BE2C (cell line): ENCODE data around the gene ADCY1.

ENCODE experiments used
- DNase-seq: peaks from one replicate; pipeline ENCODE4 v3.0.0-alpha.2; 2020
- H3K27me3 ChIP-seq: fragments of 250-450 bp; sonication (Bioruptor Pico); 2 replicates; pipeline ENCODE4 v1.5.1; 2020; ENCODE audit warnings: mild to moderate bottlenecking
- H3K36me3 ChIP-seq: fragments of 250-450 bp; sonication (Bioruptor Pico); 2 replicates; pipeline ENCODE4 v1.5.1; 2020; ENCODE audit warnings: mild to moderate bottlenecking
- H3K4me1 ChIP-seq: fragments of 250-450 bp; sonication (Bioruptor Pico); 2 replicates; pipeline ENCODE4 v1.5.1; 2020
- H3K4me3 ChIP-seq: 2 replicates; pipeline ENCODE4 v1.5.1; 2011; ENCODE audit warnings: low read depth, low read length
- H3K9me3 ChIP-seq: fragments of 250-450 bp; sonication (Bioruptor Pico); 2 replicates; pipeline ENCODE4 v1.5.1; 2020
- CTCF ChIP-seq: IDR thresholded peaks from 2 replicates; pipeline ENCODE4 v1.5.1; 2012; ENCODE audit warnings: mild to moderate bottlenecking, low read depth, low read length

The ADCY1 gene

DNA sequence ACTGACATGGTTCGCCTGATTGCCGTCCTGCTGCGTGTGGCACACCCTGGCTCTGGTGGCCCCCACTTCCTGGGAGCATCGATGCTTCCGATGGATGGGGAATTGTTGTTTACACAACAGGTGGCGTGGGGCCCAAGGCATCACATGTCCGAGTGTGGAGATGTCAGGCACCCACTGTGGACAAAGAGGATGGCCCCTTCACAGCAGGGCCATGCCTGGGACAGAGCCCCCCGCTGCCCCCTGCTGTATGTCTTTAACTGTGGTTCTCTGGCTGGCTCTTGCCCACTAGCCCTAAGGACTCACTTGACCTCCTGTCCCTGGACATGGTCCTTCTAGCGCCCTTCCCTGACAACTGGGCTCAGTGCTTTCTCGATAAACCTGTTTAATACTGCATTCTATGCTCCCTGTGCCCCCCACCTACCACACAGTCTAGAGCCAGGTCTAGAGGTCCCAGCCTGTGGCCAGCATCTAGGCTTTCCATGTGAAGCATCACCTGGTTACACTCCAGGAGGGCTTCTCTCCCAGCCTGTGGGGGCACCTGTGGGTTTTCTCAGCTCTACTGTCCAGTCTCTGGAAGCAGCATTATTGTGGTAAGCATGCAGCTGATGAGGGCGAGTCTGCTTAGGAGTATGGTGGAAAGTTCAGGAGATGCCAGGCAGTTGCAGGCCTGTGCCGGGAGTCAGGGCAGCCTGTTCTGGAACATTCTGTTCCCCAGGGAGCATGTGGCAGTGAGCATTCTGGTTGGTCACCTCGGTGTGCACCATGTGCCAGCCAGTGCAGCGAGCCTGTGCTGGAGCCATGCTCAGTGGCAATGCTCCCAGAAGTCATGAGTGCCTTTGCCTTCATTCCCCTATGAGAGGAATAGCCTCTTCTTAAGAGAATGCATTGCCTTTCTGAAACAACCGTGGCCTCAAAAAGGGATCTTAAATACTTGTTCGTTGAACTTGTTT lies 10.4 kb downstream of the ADCY1 start:
- Histone ChIP-seq H3K9me3 (no peaks in the 10 kb centered on the region), H3K4me1 (0 out of 2 replicates have a peak, but pooled peaks cover under 1% of the 10 kb centered on the region), H3K4me3 (no peak overlapping the region), H3K36me3 (no peaks in the 10 kb centered on the region), H3K27me3 (no peaks in the 10 kb centered on the region)
- DNase-seq: no peak
- TF ChIP-seq CTCF: peak; percentile 11; the same call in 1 of the 2 replicates

DNA sequence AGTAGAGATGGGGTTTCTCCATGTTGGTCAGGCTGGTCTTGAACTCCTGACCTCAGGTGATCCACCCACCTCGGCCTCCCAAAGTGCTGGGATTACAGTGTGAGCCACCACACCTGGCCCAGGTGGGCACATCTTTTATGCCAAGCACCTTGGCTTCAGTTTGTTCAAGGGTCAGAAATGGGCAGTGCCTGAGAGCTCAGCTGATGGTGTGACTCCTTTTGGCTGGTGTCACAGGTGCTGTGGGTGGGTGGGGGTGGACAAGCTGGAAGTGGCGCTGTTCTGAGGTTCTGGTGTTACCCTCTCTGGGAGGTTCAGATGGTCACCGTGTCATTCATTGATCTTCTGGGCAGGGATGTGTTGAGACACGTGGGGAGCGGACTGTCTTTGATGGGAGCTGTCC lies 11.5 kb downstream of the ADCY1 start:
- no peaks in the 10 kb centered on the region for H3K27me3 ChIP-seq
- no peak overlapping the region for H3K4me3 ChIP-seq
- DNase-seq: no peak
- no peaks in the 10 kb centered on the region for H3K9me3 ChIP-seq
- no peaks in the 10 kb centered on the region for H3K36me3 ChIP-seq
- no peak for TF ChIP-seq CTCF
- no peaks in the 10 kb centered on the region for H3K4me1 ChIP-seq

DNA sequence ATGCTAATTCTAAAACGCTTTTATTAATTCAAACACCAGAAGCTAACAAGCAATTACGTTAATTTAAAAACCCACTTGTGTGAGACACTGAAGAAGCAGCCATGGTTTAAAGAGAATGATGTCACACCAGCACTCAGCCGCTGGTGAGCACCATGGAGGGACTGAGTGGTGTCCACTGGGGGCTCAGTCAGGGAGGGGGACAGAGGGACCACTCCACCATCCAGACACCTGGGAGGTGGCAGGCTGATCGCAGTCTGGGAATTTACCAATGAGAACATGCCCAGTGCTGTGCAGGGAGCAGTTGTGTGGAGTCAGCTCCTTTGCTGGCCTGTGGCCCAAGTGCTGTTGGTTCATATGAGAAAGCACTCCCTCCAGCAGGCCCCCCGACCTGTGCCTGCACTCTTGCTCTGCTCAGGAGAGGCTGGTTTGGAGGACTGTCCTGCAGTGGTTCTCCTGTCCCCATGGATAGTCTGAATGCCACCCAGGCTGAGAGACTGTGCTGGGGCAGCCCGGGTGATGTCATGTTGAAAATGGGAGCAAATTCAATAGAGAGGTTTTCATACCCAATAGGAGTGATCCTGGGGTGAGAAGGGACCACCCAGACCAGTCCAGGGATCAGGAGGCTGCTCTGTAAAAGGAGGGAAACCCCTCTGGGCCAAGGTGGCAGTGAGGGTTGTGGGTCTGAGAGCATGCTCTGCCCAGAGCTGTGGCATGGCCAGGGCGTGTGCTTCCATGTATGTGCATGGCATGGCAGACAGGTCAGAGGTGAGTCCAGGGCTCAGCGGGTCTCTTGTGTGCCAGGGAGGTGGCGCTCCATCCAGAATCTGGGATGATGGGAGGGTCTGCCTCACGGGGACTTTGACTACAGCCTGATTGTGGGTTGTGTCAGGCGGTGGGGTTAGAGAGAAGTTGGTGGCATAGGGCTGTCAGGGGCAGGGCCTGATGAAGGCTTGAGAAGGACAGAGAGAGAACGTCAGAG lies 12.7 kb downstream of the ADCY1 start:
- no peak for DNase-seq
- H3K4me3 ChIP-seq: no peak overlapping the region
- no peaks in the 10 kb centered on the region for H3K27me3 ChIP-seq
- no peak for TF ChIP-seq CTCF
- no peaks in the 10 kb centered on the region for H3K36me3 ChIP-seq
- no peaks in the 10 kb centered on the region for H3K4me1 ChIP-seq
- no peaks in the 10 kb centered on the region for H3K9me3 ChIP-seq

DNA sequence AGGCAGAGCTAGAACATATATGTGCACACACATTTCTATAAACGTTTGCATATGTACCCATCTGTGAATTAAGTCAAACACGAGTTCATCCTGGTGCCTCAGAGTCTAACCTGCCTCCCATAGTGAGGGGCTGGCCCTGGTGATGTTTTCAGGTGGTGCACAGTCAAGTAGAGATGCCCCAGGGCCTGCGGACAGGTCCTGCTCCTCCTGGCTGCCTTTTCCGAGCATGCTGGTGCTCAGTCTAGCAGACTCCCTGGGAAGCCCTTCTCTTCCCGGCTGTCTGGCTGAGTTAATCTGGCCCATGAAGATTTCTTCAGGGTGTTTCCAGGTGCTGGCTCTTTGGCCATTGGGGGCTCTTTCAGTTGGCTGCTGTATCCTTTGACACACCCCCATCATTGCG lies 14.3 kb downstream of the ADCY1 start:
- Histone ChIP-seq H3K4me3 (no peak overlapping the region), H3K27me3 (no peaks in the 10 kb centered on the region)
- TF ChIP-seq CTCF: no peak

DNA sequence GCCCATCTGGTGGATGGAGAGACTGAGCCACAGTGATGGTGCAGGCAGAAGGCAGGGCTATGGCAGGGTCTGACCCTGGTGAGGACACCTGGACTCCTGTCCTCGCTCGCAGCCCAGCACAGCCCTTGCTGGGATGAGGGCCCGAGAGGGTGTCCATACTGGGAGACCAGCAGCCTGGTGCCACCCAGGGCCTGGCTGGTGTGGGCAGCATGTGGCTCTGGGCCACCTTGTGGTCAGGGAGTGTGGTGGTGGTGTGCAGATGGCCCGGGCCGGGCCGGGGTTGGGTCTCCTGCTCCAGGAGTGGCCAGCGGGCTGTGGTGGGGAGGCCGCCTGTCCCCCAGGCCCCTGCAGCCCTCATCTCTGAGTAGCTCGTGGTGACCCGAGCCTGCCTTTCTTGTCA lies 14.9 kb downstream of the ADCY1 start:
- H3K27me3 ChIP-seq: no peaks in the 10 kb centered on the region
- no peak for TF ChIP-seq CTCF

More for the DNA sequence above, 14.3 kb downstream of the ADCY1 start:
- no peaks in the 10 kb centered on the region for H3K9me3 ChIP-seq
- H3K4me1 ChIP-seq: no peaks in the 10 kb centered on the region
- H3K36me3 ChIP-seq: no peaks in the 10 kb centered on the region
- DNase-seq: no peak

More for the DNA sequence above, 14.9 kb downstream of the ADCY1 start:
- Histone ChIP-seq H3K36me3 (no peaks in the 10 kb centered on the region), H3K4me1 (no peaks in the 10 kb centered on the region), H3K9me3 (no peaks in the 10 kb centered on the region), H3K4me3 (no peak overlapping the region)
- no peak for DNase-seq
